IMR-90 (cell line): ENCODE measurements around the gene TMPRSS13. TPM values are rescaled to one million over a fixed set of nuclear protein-coding genes. Genes with fewer than 3 reads are reported as not detected.

Experiments
- ATAC-seq: fragments of 200-7000 bp; cut with Tn5 transposase; 2 replicates; pipeline ENCODE4 v1.9.1; 2020; ENCODE audit warnings: low read depth, mild to moderate bottlenecking, moderate library complexity
- BruUV-seq: library from RNA; stranded (reverse); fragments of 400-500 nt; replicated peaks from 2 replicates; lab custom pipeline; 2021; lab: Mats Ljungman, UMichigan
- CTCF ChIA-PET: fragments of 300-600 bp; formaldehyde crosslinking; extraction: SDS; loops from one replicate; lab custom pipeline; 2021; ENCODE audit warnings: antibody characterized with exemption; lab: Yijun Ruan, JAX
- POLR2A ChIA-PET: fragments of 300-600 bp; sonication (Branson Sonifier 250); formaldehyde crosslinking; loops from one replicate; lab custom pipeline; 2022; ENCODE audit warnings: antibody characterized with exemption; ENCODE audit not compliant: unreplicated experiment; lab: Charles Lee
- DNase-seq: peaks from one replicate; pipeline ENCODE4 v3.0.0; 2013
- H2AFZ ChIP-seq: replicated peaks from 2 replicates; pipeline ENCODE3; 2013; ENCODE audit warnings: low read length, mild to moderate bottlenecking; ENCODE audit not compliant: poor library complexity
- H2AK5ac ChIP-seq: 2 replicates; pipeline ENCODE4 v1.6.1; 2013; ENCODE audit warnings: low read depth, low read length, inconsistent platforms
- H2AK9ac ChIP-seq: replicated peaks from 2 replicates; pipeline ENCODE3; 2013; ENCODE audit warnings: mild to moderate bottlenecking, low read depth, low read length, moderate library complexity; ENCODE audit not compliant: poor library complexity
- H2BK120ac ChIP-seq: 2 replicates; pipeline ENCODE4 v1.6.1; 2013; ENCODE audit warnings: low read depth, low read length, inconsistent platforms
- H2BK15ac ChIP-seq: 3 replicates; pipeline ENCODE4 v1.6.1; 2013; ENCODE audit warnings: low read depth, low read length, inconsistent platforms
- H2BK20ac ChIP-seq: 2 replicates; pipeline ENCODE4 v1.6.1; 2013; ENCODE audit warnings: low read depth, mild to moderate bottlenecking, inconsistent platforms, low read length, moderate library complexity
- H2BK5ac ChIP-seq: 2 replicates; pipeline ENCODE4 v1.6.1; 2013; ENCODE audit warnings: mild to moderate bottlenecking, low read depth, low read length, inconsistent platforms; ENCODE audit not compliant: poor library complexity, severe bottlenecking
- H3K14ac ChIP-seq: replicated peaks from 2 replicates; pipeline ENCODE4 v1.6.1; 2013; ENCODE audit warnings: low read depth, low read length, inconsistent platforms
- H3K18ac ChIP-seq: 2 replicates; pipeline ENCODE4 v1.6.1; 2013; ENCODE audit warnings: low read depth, low read length, control low read depth
- H3K23ac ChIP-seq: 2 replicates; pipeline ENCODE4 v1.6.1; 2013; ENCODE audit warnings: low read depth, low read length, inconsistent platforms
- H3K27ac ChIP-seq: 2 replicates; pipeline ENCODE4 v1.5.1; 2013; ENCODE audit warnings: mild to moderate bottlenecking, control low read depth, low read length; ENCODE audit not compliant: insufficient read depth
- H3K27me3 ChIP-seq: 2 replicates; pipeline ENCODE4 v1.6.1; 2013; ENCODE audit warnings: low read length; ENCODE audit not compliant: control insufficient read depth, insufficient read depth
- H3K36me3 ChIP-seq: 2 replicates; pipeline ENCODE4 v1.6.1; 2013; ENCODE audit warnings: low read length, mixed read lengths; ENCODE audit not compliant: control insufficient read depth, insufficient read depth
- H3K4ac ChIP-seq: 2 replicates; pipeline ENCODE4 v1.6.1; 2013; ENCODE audit warnings: low read depth, low read length, inconsistent platforms
- H3K4me1 ChIP-seq: 2 replicates; pipeline ENCODE4 v1.6.1; 2013; ENCODE audit warnings: low read length, mixed read lengths; ENCODE audit not compliant: control insufficient read depth, insufficient read depth
- H3K4me2 ChIP-seq: 2 replicates; pipeline ENCODE4 v1.6.1; 2013; ENCODE audit warnings: low read depth, mild to moderate bottlenecking, control low read depth, low read length, moderate library complexity
- H3K4me3 ChIP-seq: 2 replicates; pipeline ENCODE4 v1.5.1; 2013; ENCODE audit warnings: low read depth, mild to moderate bottlenecking, control low read depth, low read length, moderate library complexity; ENCODE audit not compliant: insufficient read depth
- H3K56ac ChIP-seq: 2 replicates; pipeline ENCODE4 v1.6.1; 2013; ENCODE audit warnings: low read length, inconsistent platforms; ENCODE audit not compliant: insufficient read depth; ENCODE audit errors: extremely low read depth
- H3K79me1 ChIP-seq, 2 experiments: 2 replicates each; pipeline ENCODE4 v1.6.1; 2013; ENCODE audit warnings: low read length in 2 of 2, inconsistent platforms in 1 of 2, low read depth in 1 of 2
- H3K9ac ChIP-seq: 2 replicates; pipeline ENCODE4 v1.6.1; 2013; ENCODE audit warnings: low read depth, low read length, control low read depth
- H3K9me1 ChIP-seq: 2 replicates; pipeline ENCODE4 v1.6.1; 2013; ENCODE audit warnings: low read length, inconsistent platforms; ENCODE audit not compliant: insufficient read depth
- H3K9me3 ChIP-seq: 2 replicates; pipeline ENCODE4 v1.6.1; 2013; ENCODE audit warnings: low read length; ENCODE audit not compliant: control insufficient read depth, insufficient read depth
- H4K20me1 ChIP-seq: 2 replicates; pipeline ENCODE4 v1.6.1; 2013; ENCODE audit warnings: low read length, inconsistent platforms; ENCODE audit not compliant: insufficient read depth
- H4K5ac ChIP-seq: 2 replicates; pipeline ENCODE4 v1.6.1; 2013; ENCODE audit warnings: mild to moderate bottlenecking, low read depth, low read length, control low read depth
- H4K8ac ChIP-seq, 2 experiments: 2 replicates each; pipeline ENCODE4 v1.6.1; 2013; ENCODE audit warnings: low read depth in 2 of 2, low read length in 2 of 2, control low read depth in 1 of 2, inconsistent platforms in 1 of 2
- H4K91ac ChIP-seq: 2 replicates; pipeline ENCODE4 v1.6.1; 2013; ENCODE audit warnings: low read depth, low read length, inconsistent platforms; ENCODE audit not compliant: insufficient read depth
- BHLHE40 ChIP-seq: fragments of 150-350 bp; IDR thresholded peaks from 2 replicates; pipeline ENCODE4 v1.6.1; 2016; ENCODE audit warnings: mild to moderate bottlenecking, low read depth, low read length
- CHD1 ChIP-seq: IDR thresholded peaks from 2 replicates; pipeline ENCODE4 v1.6.1; 2012; ENCODE audit warnings: low read depth, low read length, improper control_type of control experiment
- CTCF ChIP-seq: conservative IDR thresholded peaks from 2 replicates; pipeline ENCODE4 v1.5.1; 2012; ENCODE audit warnings: mild to moderate bottlenecking, low read depth, low read length, improper control_type of control experiment
- MAFK ChIP-seq: IDR thresholded peaks from 2 replicates; pipeline ENCODE4 v1.6.1; 2012; ENCODE audit warnings: low read depth, low read length, improper control_type of control experiment
- MAZ ChIP-seq: IDR thresholded peaks from 2 replicates; pipeline ENCODE4 v1.6.1; 2012; ENCODE audit warnings: low read depth, mild to moderate bottlenecking, low read length, improper control_type of control experiment, moderate library complexity, borderline replicate concordance
- MXI1 ChIP-seq: IDR thresholded peaks from 2 replicates; pipeline ENCODE4 v1.6.1; 2012; ENCODE audit warnings: low read depth, mild to moderate bottlenecking, low read length, moderate library complexity, borderline replicate concordance
- NFE2L2 ChIP-seq: fragments of 150-350 bp; IDR thresholded peaks from 2 replicates; pipeline ENCODE4 v1.6.1; 2016; ENCODE audit warnings: low read depth, mild to moderate bottlenecking, low read length
- POLR2A ChIP-seq: IDR thresholded peaks from 2 replicates; pipeline ENCODE4 v1.6.1; 2012; ENCODE audit warnings: mild to moderate bottlenecking, low read depth, low read length
- RAD21 ChIP-seq: IDR thresholded peaks from 2 replicates; pipeline ENCODE4 v1.6.1; 2012; ENCODE audit warnings: low read length, improper control_type of control experiment
- RFX5 ChIP-seq: IDR thresholded peaks from 2 replicates; pipeline ENCODE4 v1.8.0; 2012; ENCODE audit warnings: low read depth, mild to moderate bottlenecking, low read length, moderate library complexity
- SMC3 ChIP-seq: fragments of 150-350 bp; IDR thresholded peaks from 2 replicates; pipeline ENCODE4 v1.6.1; 2016; ENCODE audit warnings: low read depth, mild to moderate bottlenecking, antibody characterized with exemption, low read length, moderate library complexity
- USF2 ChIP-seq: fragments of 150-350 bp; IDR thresholded peaks from 2 replicates; pipeline ENCODE4 v1.6.1; 2017; ENCODE audit warnings: mild to moderate bottlenecking, antibody characterized with exemption, low read length, low read depth
- WGBS, 2 experiments: methylation state at CpG; one replicate each; pipeline versions ENCODE4 v1.1.5 to v1.1.7; 2013; ENCODE audit warnings: missing lambda C conversion rate in 2 of 2; ENCODE audit not compliant: insufficient read length in 1 of 2; ENCODE audit errors: extremely low coverage in 2 of 2; 5-methylcytosine and 5-hydroxymethylcytosine counted together
- dilution Hi-C: fragments of 300-500 bp; cut with HindIII; formaldehyde crosslinking; loops from one replicate; pipeline ENCODE4 v1.14.3; 2018; ENCODE audit warnings: low sequenced_read_pairs; ENCODE audit not compliant: unreplicated experiment
- in situ Hi-C: fragments of 300-500 bp; cut with MboI; formaldehyde crosslinking; loops from 3 replicates; pipeline ENCODE4 v1.14.3; 2019; ENCODE audit warnings: low sequenced_read_pairs, inconsistent platforms, mixed read lengths
- intact Hi-C: fragments of 100-400 bp; cut with micrococcal nuclease; formaldehyde crosslinking; loops from 2 replicates; pipeline ENCODE4 v1.10.0; 2022
- polyA plus RNA-seq, 3 experiments: library from polyadenylated mRNA; depleted of rRNA; stranded (reverse); fragments of >200 nt; gene quantifications; 2 replicates each; pipeline ENCODE4 v1.2.3, GENCODE V29; 2012; ENCODE audit warnings: low replicate concordance in 1 of 3
- total RNA-seq: library from RNA; depleted of rRNA; stranded (reverse); fragments of >200 nt; gene quantifications from 2 replicates; pipeline ENCODE4 v1.2.3, GENCODE V29; 2012

TMPRSS13 gene
- total and polyA plus RNA-seq, 2 of the 4 experiments (the other 2 are of a cell fraction) = not detected

GRCh38 chr11:117950993-117951961 lies 22.1 kb upstream of the TMPRSS13 start:
- Histone ChIP-seq H3K23ac (no peak overlapping the region), H3K9me3 (no peaks in the 10 kb centered on the region), H3K4me1 (no peaks in the 10 kb centered on the region), H3K56ac (no peak overlapping the region), H3K14ac (no peak overlapping the region), H4K8ac (no peak overlapping the region), H3K4me2 (no peak overlapping the region), H3K9me1 (no peaks in the 10 kb centered on the region), H2BK5ac (no peak overlapping the region), H3K18ac (no peak overlapping the region), H3K27me3 (peaks cover 7% of the 10 kb centered on the region), H2BK120ac (no peak overlapping the region), H2BK20ac (no peak overlapping the region), H3K79me1 (no peaks in the 10 kb centered on the region), H3K27ac (no peak overlapping the region), H2BK15ac (no peak overlapping the region), H4K5ac (no peak overlapping the region), H2AFZ (no peak overlapping the region), H3K4me3 (no peak overlapping the region), H4K91ac (no peak overlapping the region), H3K9ac (no peak overlapping the region), H3K4ac (no peak overlapping the region), H2AK9ac (no peak overlapping the region), H2AK5ac (no peak overlapping the region), H3K36me3 (no peaks in the 10 kb centered on the region), H4K20me1 (no peaks in the 10 kb centered on the region)
- BruUV-seq = no TSS peak
- ATAC-seq (no peak), DNase-seq (no peak)
- POLR2A ChIA-PET = no interaction called here
- WGBS, 2 experiments = 47% methylated on average over 2 of the region's 15 CpGs; no CpG with 5 or more reads in 1 of the 2 experiments
- dilution Hi-C loops = no loop called here
- intact Hi-C loops = no loop called here
- in situ Hi-C loops = no loop called here
- CTCF ChIA-PET = interaction anchor here (0.8 to 1.1 kb wide), 3 partner anchors 9 to 149 kb away, joined by 3 to 4 read pairs (median 3); no protein-coding TSS in a partner anchor
- TF ChIP-seq BHLHE40 = no peak
- TF ChIP-seq MAZ = no peak
- no peak for TF ChIP-seq USF2
- no peak for TF ChIP-seq SMC3
- TF ChIP-seq RFX5 = no peak
- TF ChIP-seq MXI1 = no peak
- TF ChIP-seq CTCF = no peak
- no peak for TF ChIP-seq CHD1
- TF ChIP-seq RAD21 = no peak
- TF ChIP-seq MAFK = no peak
- TF ChIP-seq POLR2A = no peak
- TF ChIP-seq NFE2L2 = no peak
